Stimulated activated naive CD8-positive, alpha-beta T cell treated with anti-CD3 and anti-CD28 coated beads, Interleukin-15, Interleukin-2, amounts not matched to agents 100 U/mL and 50 U/mL, for 24 hours (primary cell): ENCODE measurements around the gene PRDX2.

Experiments used
- ATAC-seq: fragments of 150-1000 bp; cut with Tn5 transposase; one replicate; pipeline ENCODE4 v1.10.0; 2021
- DNase-seq: peaks from one replicate; pipeline ENCODE4 v3.0.0; 2021

The PRDX2 gene

DNA sequence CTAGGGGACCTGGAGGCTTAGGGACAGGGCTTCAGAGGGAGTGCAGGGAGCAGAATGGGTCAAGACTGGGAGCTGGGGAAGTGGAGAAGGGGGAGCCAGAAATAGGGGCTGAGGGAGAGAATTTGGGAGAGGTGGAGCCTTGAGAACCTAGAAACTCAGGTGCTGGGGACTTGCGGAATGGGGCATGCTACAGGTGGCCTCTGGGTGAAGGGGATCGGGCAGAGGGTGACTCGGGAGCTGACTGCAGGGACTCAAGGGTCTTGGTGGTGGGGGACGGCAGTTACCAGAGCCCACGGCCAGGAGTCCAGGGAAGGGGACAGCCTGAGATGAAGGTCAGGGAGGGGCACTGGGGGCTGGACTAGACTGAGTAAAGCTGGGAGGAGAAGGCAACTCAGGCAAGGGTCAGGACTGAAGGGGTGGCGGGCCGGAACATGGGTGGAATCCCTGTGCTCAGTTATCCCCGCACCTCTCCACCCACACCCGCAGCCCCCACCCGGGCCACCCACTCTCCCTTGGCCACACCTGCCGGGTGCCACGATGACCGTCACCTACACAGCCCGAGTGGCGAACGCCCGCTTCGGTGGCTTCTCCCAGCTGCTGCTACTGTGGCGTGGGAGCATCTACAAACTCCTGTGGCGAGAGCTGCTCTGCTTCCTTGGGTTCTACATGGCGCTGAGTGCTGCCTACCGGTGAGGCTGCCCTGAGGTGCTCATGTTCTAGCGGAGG lies 49.4 kb downstream of the PRDX2 start:
- ATAC-seq: no peak

DNA sequence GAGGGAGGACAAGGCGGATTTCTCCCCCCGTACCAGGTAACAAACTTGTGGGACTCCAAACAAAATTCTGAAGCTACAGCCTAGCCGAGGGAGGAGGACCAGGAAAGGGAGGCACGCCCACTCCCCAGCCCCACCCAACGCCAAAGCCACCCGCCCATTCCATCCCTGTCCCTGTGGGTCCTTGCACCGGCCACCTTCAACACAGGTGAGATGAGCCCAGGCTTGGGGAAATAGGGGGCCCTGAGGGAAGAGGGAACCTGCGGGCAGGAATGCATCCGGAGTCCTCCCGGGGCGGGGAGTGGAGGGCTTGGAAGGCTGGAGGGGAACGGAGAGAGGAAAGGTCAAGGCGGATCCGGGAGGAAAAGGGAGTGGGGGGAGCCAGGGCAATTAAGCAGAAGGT lies 50.0 kb downstream of the PRDX2 start, which contains the start of gene BEST2:
Gene BEST2, plus strand, starts transcription at position 157 of the 400 bp plus-strand sequence. CDS start 802 bp downstream, outside the sequence.
- DNase-seq: no peak
- no peak for ATAC-seq

More for the DNA sequence above, 49.4 kb downstream of the PRDX2 start:
- no peak for DNase-seq

DNA sequence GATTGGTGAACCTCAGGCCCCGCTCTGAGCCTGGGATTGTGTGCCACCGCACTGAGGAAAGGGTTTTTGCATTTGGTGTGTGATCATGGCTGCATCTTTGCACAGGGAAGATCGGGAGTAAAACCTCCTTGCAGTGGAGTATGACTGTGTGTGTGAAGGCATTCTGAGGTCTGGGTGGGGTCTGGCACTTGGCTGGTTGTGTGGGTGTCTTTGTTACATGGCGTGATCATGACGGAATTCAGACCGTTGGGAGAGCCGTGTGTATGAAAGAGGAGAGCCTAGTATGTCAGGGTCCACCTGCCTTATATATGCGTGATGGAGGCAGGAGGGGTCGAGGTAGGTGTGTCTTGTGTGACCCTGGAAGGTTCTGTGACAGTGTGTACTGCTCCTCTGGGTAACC lies 50.7 kb downstream of the PRDX2 start:
- DNase-seq: no peak
- no peak for ATAC-seq

DNA sequence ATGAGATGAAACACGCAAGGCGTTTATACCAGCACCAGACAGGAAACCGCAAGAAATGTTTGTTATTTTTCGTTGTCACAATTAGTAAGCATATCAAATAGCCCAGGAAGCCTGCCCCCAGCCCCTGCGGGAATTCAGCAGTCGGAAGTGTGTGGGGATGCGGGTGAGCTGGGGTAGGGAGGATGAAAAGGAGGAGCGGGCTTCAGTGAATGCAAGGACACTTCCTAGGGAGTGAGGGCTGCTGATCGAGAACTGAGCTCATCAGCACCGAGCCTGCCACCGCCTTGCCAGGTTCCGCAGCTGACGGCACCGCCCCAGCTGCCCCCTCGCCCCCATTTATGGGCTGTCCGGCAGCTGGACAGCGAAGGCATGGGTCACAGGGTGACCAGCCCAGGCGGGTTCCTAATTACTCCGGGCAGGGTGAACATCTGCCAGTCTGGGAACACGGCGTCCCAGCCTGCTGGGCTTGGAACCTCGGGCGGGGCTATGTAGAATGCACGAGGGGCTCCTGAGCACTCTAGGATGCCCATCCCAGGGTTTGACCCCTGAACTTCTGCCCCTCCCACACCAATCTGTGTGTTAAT lies 51.6 kb downstream of the PRDX2 start:
- no peak for DNase-seq
- no peak for ATAC-seq

DNA sequence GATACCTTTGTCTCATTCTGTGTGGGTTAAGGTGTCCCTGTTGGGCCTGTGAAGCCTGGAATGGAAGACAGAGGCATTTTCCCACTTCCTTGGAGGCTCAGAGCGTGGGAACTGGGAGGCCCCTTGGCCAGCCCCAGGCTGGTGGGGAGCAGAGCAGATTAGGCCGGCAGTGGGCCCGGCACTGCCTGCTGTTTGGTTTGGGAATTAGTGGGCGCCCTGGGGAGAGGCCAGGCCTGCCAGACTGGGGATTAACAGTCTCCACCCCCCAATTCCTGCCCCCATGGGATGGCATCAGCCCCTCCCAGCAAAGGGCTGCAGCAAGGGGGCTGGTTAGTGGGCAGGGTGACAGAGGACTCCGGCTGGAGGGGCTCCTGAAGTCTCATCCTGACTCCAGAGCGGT lies 53.1 kb downstream of the PRDX2 start:
- DNase-seq (no peak), ATAC-seq (no peak)
